RWPE2 (cell line): ENCODE measurements around the gene KCNN3.

Experiments
- ATAC-seq: fragments of 200-7000 bp; cut with Tn5 transposase; 3 replicates; pipeline ENCODE4 v1.9.1; 2021; ENCODE audit warnings: low read depth
- DNase-seq: peaks from one replicate; pipeline ENCODE4 v3.0.0-alpha.2; 2020; ENCODE audit warnings: low spot score
- H3K27ac ChIP-seq: fragments of 450-650 bp; 2 replicates; pipeline ENCODE4 v1.5.1; 2017; ENCODE audit warnings: mild to moderate bottlenecking; ENCODE audit not compliant: poor library complexity, severe bottlenecking
- H3K27me3 ChIP-seq: fragments of 250-450 bp; sonication (Bioruptor Pico); 2 replicates; pipeline ENCODE4 v1.5.1; 2021; ENCODE audit warnings: mild to moderate bottlenecking, moderate library complexity; ENCODE audit not compliant: insufficient read depth, poor library complexity, severe bottlenecking
- H3K36me3 ChIP-seq: fragments of 250-450 bp; sonication (Bioruptor Pico); 2 replicates; pipeline ENCODE4 v1.5.1; 2020; ENCODE audit warnings: low read depth, mild to moderate bottlenecking, moderate library complexity
- H3K4me1 ChIP-seq: fragments of 250-450 bp; sonication (Bioruptor Pico); 2 replicates; pipeline ENCODE4 v1.5.1; 2021; ENCODE audit warnings: mild to moderate bottlenecking, moderate library complexity; ENCODE audit not compliant: insufficient read depth, poor library complexity, severe bottlenecking
- H3K4me3 ChIP-seq: fragments of 250-450 bp; sonication (Bioruptor Pico); 2 replicates; pipeline ENCODE4 v1.5.1; 2021; ENCODE audit warnings: mild to moderate bottlenecking, moderate library complexity; ENCODE audit not compliant: severe bottlenecking
- H3K9me3 ChIP-seq: fragments of 250-450 bp; sonication (Bioruptor Pico); 2 replicates; pipeline ENCODE4 v1.5.1; 2021; ENCODE audit warnings: mild to moderate bottlenecking, moderate library complexity; ENCODE audit not compliant: severe bottlenecking
- TF ChIP-seq, protein P1 (sequence below): fragments of 450-650 bp; IDR thresholded peaks from one replicate; pipeline ENCODE4 v1.5.1; 2017; ENCODE audit warnings: mild to moderate bottlenecking, moderate library complexity; ENCODE audit not compliant: poor library complexity, severe bottlenecking

Gene KCNN3

GRCh38 chr1:154874465-154874864, 4.4 kb upstream of the KCNN3 start:
- ATAC-seq: no peak

GRCh38 chr1:154873321-154873950, 3.4 kb upstream of the KCNN3 start:
- ATAC-seq: no peak
- Histone ChIP-seq H3K9me3 (no peaks in the 10 kb centered on the region), H3K4me1 (peaks cover 4% of the 10 kb centered on the region), H3K4me3 (no peak overlapping the region), H3K27me3 (peaks cover 16% of the 10 kb centered on the region), H3K27ac (no peak overlapping the region), H3K36me3 (no peaks in the 10 kb centered on the region)
- no peak for DNase-seq
- TF ChIP-seq, protein P1, sequence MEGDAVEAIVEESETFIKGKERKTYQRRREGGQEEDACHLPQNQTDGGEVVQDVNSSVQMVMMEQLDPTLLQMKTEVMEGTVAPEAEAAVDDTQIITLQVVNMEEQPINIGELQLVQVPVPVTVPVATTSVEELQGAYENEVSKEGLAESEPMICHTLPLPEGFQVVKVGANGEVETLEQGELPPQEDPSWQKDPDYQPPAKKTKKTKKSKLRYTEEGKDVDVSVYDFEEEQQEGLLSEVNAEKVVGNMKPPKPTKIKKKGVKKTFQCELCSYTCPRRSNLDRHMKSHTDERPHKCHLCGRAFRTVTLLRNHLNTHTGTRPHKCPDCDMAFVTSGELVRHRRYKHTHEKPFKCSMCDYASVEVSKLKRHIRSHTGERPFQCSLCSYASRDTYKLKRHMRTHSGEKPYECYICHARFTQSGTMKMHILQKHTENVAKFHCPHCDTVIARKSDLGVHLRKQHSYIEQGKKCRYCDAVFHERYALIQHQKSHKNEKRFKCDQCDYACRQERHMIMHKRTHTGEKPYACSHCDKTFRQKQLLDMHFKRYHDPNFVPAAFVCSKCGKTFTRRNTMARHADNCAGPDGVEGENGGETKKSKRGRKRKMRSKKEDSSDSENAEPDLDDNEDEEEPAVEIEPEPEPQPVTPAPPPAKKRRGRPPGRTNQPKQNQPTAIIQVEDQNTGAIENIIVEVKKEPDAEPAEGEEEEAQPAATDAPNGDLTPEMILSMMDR: no peak

More at GRCh38 chr1:154874465-154874864, 4.4 kb upstream of the KCNN3 start:
- H3K27me3 ChIP-seq: peaks cover 5% of the 10 kb centered on the region
- no peak for DNase-seq
- TF ChIP-seq, protein P1: no peak
- no peaks in the 10 kb centered on the region for H3K36me3 ChIP-seq
- no peaks in the 10 kb centered on the region for H3K9me3 ChIP-seq
- H3K4me1 ChIP-seq: peaks cover 4% of the 10 kb centered on the region
- no peak overlapping the region for H3K27ac ChIP-seq
- H3K4me3 ChIP-seq: no peak overlapping the region

- DNase-seq (no peak), ATAC-seq (no peak)
- TF ChIP-seq, protein P1: no peak
- no peaks in the 10 kb centered on the region for H3K4me1 ChIP-seq
- no peaks in the 10 kb centered on the region for H3K9me3 ChIP-seq
- H3K27me3 ChIP-seq: peaks cover 28% of the 10 kb centered on the region
- H3K4me3 ChIP-seq: no peak overlapping the region
- H3K36me3 ChIP-seq: no peaks in the 10 kb centered on the region
- no peak overlapping the region for H3K27ac ChIP-seq
Measured at GRCh38 chr1:154871374-154871773, 1.3 kb upstream of the KCNN3 start.

GRCh38 chr1:154870734-154871133, 653 bp upstream of the KCNN3 start:
- TF ChIP-seq, protein P1: no peak
- Histone ChIP-seq H3K27ac (no peak overlapping the region), H3K9me3 (no peaks in the 10 kb centered on the region), H3K4me1 (no peaks in the 10 kb centered on the region), H3K36me3 (no peaks in the 10 kb centered on the region), H3K4me3 (no peak overlapping the region), H3K27me3 (peaks cover 28% of the 10 kb centered on the region)
- ATAC-seq (no peak), DNase-seq (no peak)

- DNase-seq (no peak), ATAC-seq (no peak)
- Histone ChIP-seq H3K4me1 (no peaks in the 10 kb centered on the region), H3K27me3 (peaks cover 28% of the 10 kb centered on the region), H3K36me3 (no peaks in the 10 kb centered on the region), H3K9me3 (no peaks in the 10 kb centered on the region), H3K4me3 (no peak overlapping the region), H3K27ac (no peak overlapping the region)
- TF ChIP-seq, protein P1: no peak
Measured at GRCh38 chr1:154869351-154870114, 548 bp downstream of the KCNN3 start.
